ENCODE results near the gene DNAH11. TPM values are rescaled to one million over a fixed set of nuclear protein-coding genes. Genes with fewer than 3 reads are reported as not detected.

DNAH11 gene
- total RNA-seq, 1 donor from 2014 or later, result 0.13 TPM

DNA sequence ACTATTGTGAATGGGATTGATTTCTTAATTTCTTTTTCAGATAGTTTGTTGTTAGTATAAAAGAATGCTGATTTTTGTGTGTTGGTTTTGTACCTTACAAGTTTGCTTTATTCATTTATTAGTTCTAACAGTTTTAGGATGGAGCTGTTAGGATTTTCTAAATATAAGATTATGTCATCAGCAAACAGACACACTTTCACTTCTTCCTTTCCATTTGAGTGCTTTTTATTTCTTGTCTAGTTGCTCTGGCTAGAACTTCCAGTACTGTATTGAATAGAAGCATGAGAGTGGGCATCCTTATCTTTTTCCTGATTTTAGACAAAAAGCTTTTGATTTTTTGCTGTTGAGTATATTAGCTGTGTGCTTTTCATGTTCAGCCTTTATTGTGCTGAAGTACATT lies 81.5 kb downstream of the DNAH11 start:
- peaks cover 6% of the 10 kb centered on the region for H3K9me3 Mint-ChIP-seq
- no peaks in the 10 kb centered on the region for H3F3A ChIP-seq (ENCODE audit: low read depth)
- no peak overlapping the region for H3K4me3 Mint-ChIP-seq
- no peaks in the 10 kb centered on the region for H3K27me3 ChIP-seq
- no peaks in the 10 kb centered on the region for H4K20me1 ChIP-seq (ENCODE audit: low read depth)
- no peak overlapping the region for H2AFZ ChIP-seq (replicated peaks)
- TF ChIP-seq EZH2phosphoT487 (IDR thresholded peaks at IDR 0.05) (no peak), EZH2 (IDR thresholded peaks at IDR 0.05) (no peak)
- TF ChIP-seq, protein P1, sequence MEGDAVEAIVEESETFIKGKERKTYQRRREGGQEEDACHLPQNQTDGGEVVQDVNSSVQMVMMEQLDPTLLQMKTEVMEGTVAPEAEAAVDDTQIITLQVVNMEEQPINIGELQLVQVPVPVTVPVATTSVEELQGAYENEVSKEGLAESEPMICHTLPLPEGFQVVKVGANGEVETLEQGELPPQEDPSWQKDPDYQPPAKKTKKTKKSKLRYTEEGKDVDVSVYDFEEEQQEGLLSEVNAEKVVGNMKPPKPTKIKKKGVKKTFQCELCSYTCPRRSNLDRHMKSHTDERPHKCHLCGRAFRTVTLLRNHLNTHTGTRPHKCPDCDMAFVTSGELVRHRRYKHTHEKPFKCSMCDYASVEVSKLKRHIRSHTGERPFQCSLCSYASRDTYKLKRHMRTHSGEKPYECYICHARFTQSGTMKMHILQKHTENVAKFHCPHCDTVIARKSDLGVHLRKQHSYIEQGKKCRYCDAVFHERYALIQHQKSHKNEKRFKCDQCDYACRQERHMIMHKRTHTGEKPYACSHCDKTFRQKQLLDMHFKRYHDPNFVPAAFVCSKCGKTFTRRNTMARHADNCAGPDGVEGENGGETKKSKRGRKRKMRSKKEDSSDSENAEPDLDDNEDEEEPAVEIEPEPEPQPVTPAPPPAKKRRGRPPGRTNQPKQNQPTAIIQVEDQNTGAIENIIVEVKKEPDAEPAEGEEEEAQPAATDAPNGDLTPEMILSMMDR (IDR thresholded peaks at IDR 0.05), result no peak
- H3K36me3 Mint-ChIP-seq, result peaks cover 2% of the 10 kb centered on the region
- no peaks in the 10 kb centered on the region for H3K27me3 Mint-ChIP-seq (ENCODE audit: insufficient read depth, low read depth)
- no peaks in the 10 kb centered on the region for H3K9me3 ChIP-seq (ENCODE audit: low read depth)
- no peaks in the 10 kb centered on the region for H3K4me1 ChIP-seq
- no peaks in the 10 kb centered on the region for H3K4me1 Mint-ChIP-seq
- H3K9ac ChIP-seq, result no peak overlapping the region
- H3K4me2 ChIP-seq, result no peak overlapping the region
- H3K4me3 ChIP-seq, result no peak overlapping the region
- no peak overlapping the region for H3K27ac Mint-ChIP-seq
- DNase-seq (ENCODE audit: low spot score), result no peak
- H3K36me3 ChIP-seq, result no peaks in the 10 kb centered on the region
- no peaks in the 10 kb centered on the region for H3K79me2 ChIP-seq (ENCODE audit: low read depth)
- H3K27ac ChIP-seq, result no peak overlapping the region

DNA sequence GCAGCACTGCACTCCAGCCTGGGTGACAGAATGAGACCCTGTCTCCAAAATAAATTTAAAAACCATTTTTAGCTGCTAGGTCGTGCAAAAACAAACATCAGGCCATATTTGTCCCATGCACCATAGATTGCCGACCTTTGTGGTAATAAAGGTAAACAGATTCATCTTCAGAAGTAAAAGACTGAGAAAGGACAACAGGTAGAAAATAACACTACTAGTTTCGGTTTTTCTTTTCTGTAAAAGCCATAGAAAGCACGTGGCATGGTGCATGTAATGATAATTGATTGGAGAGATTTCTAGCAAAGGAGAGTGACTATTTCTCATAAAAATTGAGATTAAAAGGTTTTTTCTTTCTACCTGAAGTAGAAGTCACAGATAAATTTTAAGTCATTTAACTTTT lies 93.9 kb downstream of the DNAH11 start:
- Histone ChIP-seq H4K20me1 (ENCODE audit: low read depth) (no peaks in the 10 kb centered on the region), H3F3A (ENCODE audit: low read depth) (no peaks in the 10 kb centered on the region), H3K4me2 (no peak overlapping the region), H3K27ac (no peak overlapping the region), H3K9me3 (ENCODE audit: low read depth) (no peaks in the 10 kb centered on the region), H3K27me3 (no peaks in the 10 kb centered on the region), H3K79me2 (ENCODE audit: low read depth) (no peaks in the 10 kb centered on the region), H3K9ac (no peak overlapping the region), H2AFZ (replicated peaks) (no peak overlapping the region), H3K4me3 (no peak overlapping the region), H3K36me3 (no peaks in the 10 kb centered on the region), H3K4me1 (no peaks in the 10 kb centered on the region)
- peaks cover 8% of the 10 kb centered on the region for H3K9me3 Mint-ChIP-seq
- DNase-seq (ENCODE audit: low spot score), result no peak
- H3K4me3 Mint-ChIP-seq, result no peak overlapping the region
- no peaks in the 10 kb centered on the region for H3K36me3 Mint-ChIP-seq
- no peak overlapping the region for H3K27ac Mint-ChIP-seq
- H3K4me1 Mint-ChIP-seq, result peaks cover under 1% of the 10 kb centered on the region
- TF ChIP-seq, protein P1 (IDR thresholded peaks at IDR 0.05), result no peak
- TF ChIP-seq EZH2 (IDR thresholded peaks at IDR 0.05) (no peak), EZH2phosphoT487 (IDR thresholded peaks at IDR 0.05) (no peak)
- H3K27me3 Mint-ChIP-seq (ENCODE audit: insufficient read depth, low read depth), result peaks cover 2% of the 10 kb centered on the region

GRCh38 chr7:21639206-21639868 lies 96.5 kb downstream of the DNAH11 start:
- H3K27ac ChIP-seq, result no peak overlapping the region
- no peaks in the 10 kb centered on the region for H3K36me3 Mint-ChIP-seq
- DNase-seq (ENCODE audit: low spot score), result no peak
- H3K4me1 ChIP-seq, result peaks cover 6% of the 10 kb centered on the region
- H3K9me3 Mint-ChIP-seq, result peaks cover 2% of the 10 kb centered on the region
- no peaks in the 10 kb centered on the region for H3K27me3 ChIP-seq
- TF ChIP-seq EZH2phosphoT487 (IDR thresholded peaks at IDR 0.05), result no peak
- no peak for TF ChIP-seq EZH2 (IDR thresholded peaks at IDR 0.05)
- TF ChIP-seq, protein P1 (IDR thresholded peaks at IDR 0.05), result no peak
- H3K9ac ChIP-seq, result no peak overlapping the region
- H2AFZ ChIP-seq (replicated peaks), result no peak overlapping the region
- no peaks in the 10 kb centered on the region for H4K20me1 ChIP-seq (ENCODE audit: low read depth)
- peaks cover 12% of the 10 kb centered on the region for H3K4me1 Mint-ChIP-seq
- no peak overlapping the region for H3K27ac Mint-ChIP-seq
- no peak overlapping the region for H3K4me3 Mint-ChIP-seq
- no peaks in the 10 kb centered on the region for H3K36me3 ChIP-seq
- H3F3A ChIP-seq (ENCODE audit: low read depth), result no peaks in the 10 kb centered on the region
- H3K27me3 Mint-ChIP-seq (ENCODE audit: insufficient read depth, low read depth), result peaks cover 2% of the 10 kb centered on the region
- no peaks in the 10 kb centered on the region for H3K9me3 ChIP-seq (ENCODE audit: low read depth)
- no peak overlapping the region for H3K4me2 ChIP-seq
- no peak overlapping the region for H3K4me3 ChIP-seq
- H3K79me2 ChIP-seq (ENCODE audit: low read depth), result no peaks in the 10 kb centered on the region

Data from neural progenitor cell (in vitro differentiated cells).